Stimulated activated CD4-positive, alpha-beta T cell treated with anti-CD3 and anti-CD28 coated beads, Interleukin-1b, Interleukin-23, amount 100 ng/mL, for 48 hours (primary cell): ENCODE measurements around the gene CCNA2.

ENCODE experiments used
- DNase-seq: peaks from one replicate; pipeline ENCODE4 v3.0.0-alpha.2; 2020

CCNA2 gene

DNA sequence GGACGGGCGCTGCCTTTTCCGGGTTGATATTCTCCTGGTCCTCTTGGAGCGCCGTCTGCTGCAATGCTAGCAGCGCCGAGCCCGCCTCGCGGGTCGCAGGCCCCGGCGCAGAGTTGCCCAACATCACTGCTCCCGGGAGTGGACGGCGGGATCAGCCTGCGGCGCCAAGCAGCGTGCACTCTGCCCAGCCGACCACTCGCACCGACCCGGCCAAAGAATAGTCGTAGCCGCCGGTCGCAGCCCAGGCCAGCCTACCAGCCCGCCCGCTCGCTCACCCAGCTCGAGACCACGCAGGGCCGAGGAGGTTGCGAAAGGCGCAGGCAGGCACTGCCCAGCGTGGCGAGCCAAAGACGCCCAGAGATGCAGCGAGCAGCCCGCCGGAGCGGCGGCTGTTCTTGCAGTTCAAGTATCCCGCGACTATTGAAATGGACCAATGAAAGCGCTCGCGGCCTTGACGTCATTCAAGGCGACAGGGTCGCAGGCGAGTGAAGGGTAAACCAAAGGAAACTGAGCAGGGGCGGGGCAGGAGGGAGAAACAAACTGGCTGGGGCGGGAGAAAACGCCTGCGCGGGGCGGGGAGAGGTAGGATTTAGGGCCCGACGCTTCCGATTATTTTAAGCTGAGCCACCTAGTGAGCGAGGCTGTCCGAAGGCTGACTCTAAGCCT, at the start of gene CCNA2:
TSS of gene CCNA2 (minus strand) at position 379 of the 666 bp plus-strand sequence. CDS start at position 124, 255 bp downstream.
- DNase-seq = peak; percentile 97

- DNase-seq = peak; percentile 97
Observed at GRCh38 chr4:121869841-121870822, 46.4 kb upstream of the CCNA2 start, which contains the start of gene BBS7. Gene BBS7, minus strand, starts transcription at chr4:121870474. Its CDS starts 161 bp downstream, at chr4:121870313.

DNA sequence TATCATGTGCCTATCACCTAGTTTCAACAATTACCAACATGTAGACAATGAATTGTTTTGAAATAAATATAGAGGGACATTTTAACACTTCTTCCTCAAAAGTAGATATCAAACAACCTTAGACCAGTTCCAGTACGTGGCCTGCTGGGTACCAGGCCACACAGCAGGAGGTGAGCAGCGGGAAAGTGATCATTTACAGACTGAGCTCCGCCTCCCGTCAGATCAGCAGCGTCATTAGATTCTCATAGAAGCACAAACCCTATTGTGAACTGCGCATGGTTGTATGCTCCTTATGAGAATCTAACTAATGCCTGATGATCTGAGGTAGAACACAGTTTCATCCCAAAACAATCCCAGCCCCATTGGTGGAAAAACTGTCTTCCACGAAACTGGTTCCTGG, 40.1 kb upstream of the CCNA2 start:
- no peak for DNase-seq

DNA sequence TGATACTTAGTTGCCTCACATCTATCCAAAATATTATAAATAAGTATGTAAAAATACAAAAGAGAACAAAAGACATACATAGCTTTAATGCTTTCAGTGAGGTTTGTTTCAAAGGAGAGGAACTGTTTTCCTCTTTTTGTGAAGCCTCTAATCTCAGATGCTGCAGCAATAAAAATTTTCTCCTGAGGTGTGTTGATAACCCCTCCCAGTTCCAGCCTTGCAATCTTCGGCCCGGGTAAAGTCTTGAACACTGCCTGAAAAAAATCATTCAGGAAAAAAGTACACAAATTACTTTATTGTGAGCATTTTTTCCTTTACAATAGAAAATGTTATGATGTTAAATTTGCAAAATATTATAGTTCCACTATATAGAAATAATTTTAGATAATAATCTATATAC, 37.7 kb upstream of the CCNA2 start:
- DNase-seq = no peak

DNA sequence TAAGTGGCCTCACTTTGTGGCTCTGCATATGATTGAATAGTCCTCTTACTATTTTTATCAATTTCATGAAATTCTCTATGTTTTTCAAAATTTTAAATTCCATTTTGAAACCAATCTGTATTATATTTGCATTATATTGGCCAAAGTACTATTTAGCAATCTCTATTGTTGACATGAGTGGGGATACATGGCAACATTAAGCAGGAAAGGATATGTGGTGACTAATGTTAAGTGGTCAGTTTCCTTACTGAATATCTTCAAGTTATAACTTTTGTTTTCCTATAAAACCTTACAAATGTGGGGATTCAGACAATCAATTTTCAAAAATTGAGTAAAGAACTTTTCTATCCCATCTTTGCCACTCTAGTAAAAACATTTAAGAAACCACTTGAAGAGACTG, 36.4 kb upstream of the CCNA2 start:
- no peak for DNase-seq

DNA sequence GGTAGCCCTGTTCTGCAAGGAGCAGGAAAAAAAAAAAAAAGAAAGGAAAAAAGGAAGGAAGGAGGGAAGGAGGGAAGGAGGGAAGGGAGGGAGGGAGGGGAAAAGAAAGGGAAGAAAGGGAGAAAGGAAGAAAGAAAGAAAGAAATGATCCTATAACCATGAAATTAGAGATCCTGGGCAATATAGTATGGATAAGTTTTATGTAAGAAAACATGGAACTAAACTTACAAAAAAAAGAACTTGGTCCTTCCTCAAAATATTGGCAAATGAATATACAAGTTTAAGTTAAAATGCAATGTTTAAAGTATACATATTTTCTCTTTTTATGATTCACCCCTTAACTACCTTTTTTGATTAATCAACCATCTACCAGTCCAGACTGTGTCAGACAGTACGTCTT, 27.7 kb upstream of the CCNA2 start:
- DNase-seq = no peak

GRCh38 chr4:121846662-121847061, 23.0 kb upstream of the CCNA2 start:
- no peak for DNase-seq

- DNase-seq = no peak
Observed at GRCh38 chr4:121842862-121843261, 19.2 kb upstream of the CCNA2 start.

DNA sequence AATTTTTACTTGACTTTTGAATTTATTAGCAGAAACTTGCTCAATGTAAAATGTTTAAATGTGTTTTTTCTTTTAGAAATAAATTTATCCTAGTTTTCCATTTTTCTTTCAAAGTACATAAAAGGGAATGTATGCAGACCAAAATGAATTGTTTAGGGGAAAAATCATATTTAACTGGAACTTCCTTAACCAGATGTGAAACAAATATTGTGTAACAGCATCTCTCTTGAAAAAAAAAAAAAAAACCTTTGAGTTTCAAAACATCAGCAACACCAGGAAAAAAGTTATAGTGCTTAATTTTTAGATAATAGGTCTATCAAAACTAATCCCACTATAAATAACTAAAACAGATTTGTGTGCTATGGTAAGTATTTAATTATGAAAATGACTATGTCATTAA, 14.5 kb upstream of the CCNA2 start:
- no peak for DNase-seq

DNA sequence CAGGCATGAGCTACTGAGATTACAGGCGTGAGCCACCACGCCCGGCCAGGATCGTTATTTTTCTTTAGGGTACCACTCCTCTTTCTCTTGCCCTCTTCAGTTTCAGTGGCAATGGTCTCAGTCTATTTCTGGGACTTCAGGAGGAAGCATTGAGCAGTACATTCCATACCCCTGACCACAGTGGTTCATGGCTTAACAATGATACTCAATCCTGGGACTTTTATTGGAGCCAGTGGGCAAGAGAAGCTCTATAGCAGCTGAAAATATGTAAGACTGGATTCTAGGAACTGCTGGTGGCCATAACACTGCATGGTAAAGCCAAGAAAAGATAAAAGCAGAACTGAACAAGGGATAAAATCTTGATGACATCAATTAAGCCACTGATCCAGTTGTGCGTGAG, 5.8 kb upstream of the CCNA2 start:
- DNase-seq = no peak

DNA sequence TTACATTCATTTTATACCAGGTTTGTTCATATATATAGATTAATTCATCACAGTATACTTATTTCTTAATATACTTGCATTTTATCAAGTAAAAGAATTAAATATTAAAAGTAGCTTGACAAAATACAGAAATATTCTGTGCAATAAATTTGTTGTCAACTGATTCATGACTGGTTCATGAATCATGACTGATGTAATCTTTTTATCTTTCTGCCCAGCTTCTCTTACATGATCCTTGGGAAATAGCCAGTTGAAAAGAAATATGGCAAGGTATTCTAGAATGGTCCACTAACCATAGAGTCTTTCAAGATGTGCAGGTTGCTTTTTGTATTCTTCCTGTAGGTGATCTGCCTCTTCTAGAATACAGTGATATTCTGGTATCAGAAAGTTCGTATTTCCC, 4.2 kb upstream of the CCNA2 start:
- DNase-seq = no peak

DNA sequence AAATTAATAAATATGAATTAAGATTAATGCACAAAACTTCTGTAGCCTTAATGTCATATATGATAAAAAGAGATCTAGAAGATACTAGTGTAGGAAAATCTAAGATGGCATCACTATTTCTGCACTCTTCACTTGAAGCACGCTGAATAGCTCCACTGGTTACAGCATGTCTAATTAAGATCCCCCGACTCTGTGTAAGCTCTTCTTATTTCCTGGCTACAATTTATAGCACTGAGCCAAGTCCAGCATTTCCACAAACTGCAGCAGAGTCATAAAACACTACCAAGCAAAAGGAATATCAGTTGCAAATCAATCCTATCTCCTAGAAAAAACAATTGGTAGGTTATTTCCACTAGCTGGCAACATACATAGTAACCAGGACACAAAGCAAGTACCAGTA, 1.3 kb upstream of the CCNA2 start:
- DNase-seq = no peak

DNA sequence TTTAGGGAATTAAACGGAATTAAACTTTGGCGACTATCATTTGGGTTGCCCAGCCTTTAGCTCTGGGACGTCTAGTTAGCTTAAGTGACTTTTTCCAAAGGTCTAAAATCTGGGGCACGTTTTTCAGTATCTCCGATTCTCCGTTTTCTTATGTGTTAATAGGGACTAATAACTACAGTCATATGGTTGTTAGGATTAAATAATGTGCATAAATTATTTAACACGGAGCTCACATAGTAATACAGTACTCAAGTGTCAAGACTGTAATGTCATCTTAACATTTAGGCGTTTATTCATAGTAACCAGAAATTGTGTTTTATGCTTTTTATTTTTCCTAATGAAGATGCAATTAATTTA, 466 bp upstream of the CCNA2 start:
- DNase-seq = no peak

DNA sequence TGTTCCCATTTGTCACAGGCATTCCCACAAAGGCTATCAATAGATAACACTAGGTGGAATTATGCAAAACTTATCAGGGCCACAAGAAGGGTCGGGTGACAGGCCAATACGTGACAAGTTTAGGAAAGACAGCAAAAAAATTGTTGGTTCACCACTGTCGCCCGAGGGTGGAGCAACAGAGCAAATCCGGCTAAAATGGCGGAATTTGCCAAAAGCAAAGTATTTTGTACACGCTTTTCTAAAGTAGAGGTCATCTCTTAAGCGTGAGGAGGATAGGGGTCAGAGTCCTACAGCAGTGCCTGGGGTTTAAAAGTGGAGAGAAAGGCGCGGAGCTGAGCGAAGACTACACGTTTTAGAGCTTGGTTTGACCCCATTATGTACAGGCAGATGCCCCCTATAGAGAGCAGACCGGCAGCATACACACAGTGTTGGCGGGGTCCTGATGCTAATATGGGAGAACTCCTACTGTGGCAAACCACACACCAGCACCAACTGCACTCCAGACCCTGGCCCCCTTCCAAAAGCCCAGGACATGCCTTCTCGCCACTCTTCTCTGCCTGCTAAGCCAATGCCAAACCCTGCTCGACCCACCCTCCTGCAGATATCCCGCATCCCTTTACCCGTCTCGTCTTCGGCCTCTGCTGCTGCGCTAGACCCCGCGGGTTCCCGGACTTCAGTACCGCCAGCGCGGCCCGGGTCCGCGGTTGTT, 733 bp downstream of the CCNA2 start:
- peak; percentile 40 for DNase-seq

GRCh38 chr4:121822047-121822446, 1.6 kb downstream of the CCNA2 start:
- DNase-seq = no peak

- no peak for DNase-seq
Observed at GRCh38 chr4:121819216-121819965, 4.3 kb downstream of the CCNA2 start.

DNA sequence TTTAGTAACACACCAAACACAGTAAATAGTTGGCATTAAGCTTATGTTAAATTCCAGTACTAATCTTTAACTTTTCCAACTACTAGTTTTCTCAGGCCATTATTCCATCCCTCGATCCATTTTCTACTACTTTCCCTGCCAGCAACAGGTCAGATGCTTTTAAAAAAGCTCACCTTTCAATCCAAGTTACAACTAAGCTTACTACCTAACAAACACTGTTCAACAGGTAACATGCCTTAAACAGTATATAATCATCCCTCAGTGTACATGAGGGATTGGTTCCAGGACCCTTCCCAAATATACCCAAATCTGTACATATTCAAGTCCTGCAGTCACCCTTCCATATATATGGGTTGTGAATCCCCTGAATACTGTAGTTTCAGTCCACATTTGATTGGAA, 5.5 kb downstream of the CCNA2 start:
- no peak for DNase-seq

DNA sequence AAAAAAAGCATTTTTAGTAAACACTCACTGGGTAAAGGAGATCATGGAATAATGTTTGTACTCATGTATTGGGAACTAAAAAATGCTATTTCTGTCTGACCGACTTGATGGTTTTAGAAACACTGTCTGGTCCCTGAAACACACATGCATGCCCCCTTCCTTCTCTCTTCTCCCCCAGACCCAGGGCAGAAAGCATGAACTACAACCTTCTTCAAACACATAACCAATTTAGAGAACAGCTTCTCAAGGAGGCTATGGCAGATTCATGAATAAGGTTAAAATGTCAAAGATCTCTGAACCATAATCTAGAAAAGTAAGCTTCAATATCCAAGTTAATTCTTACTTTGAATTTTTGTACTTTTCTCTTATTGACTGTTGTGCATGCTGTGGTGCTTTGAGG, 6.0 kb downstream of the CCNA2 start:
- DNase-seq = no peak

GRCh38 chr4:121817006-121817405, 6.7 kb downstream of the CCNA2 start:
- DNase-seq = no peak

DNA sequence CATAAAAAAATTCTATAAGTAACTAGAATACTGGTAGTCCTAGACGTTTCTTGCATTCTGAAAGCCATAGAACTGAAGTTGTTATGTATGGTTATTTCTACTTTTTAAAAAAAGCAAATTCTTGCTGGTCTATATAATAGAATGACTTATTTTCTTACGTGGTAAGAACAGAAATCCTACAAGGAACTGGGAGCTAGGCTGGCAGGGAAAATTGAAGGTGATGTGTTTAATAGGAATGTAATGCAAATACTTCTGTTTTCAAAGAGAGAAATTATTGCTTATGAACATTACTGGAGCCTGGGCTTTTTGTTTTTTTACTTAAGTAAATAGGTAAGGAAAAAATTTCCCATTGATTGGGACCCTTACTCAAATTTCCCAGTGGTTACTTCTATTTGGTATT, 8.9 kb downstream of the CCNA2 start:
- no peak for DNase-seq

- DNase-seq = no peak
Observed at GRCh38 chr4:121811122-121811521, 12.6 kb downstream of the CCNA2 start.

GRCh38 chr4:121806411-121806810, 17.3 kb downstream of the CCNA2 start:
- DNase-seq = no peak

- DNase-seq = no peak
Observed at GRCh38 chr4:121801715-121802075, 22.0 kb downstream of the CCNA2 start.
